Measurements from ENCODE around the gene RXRA.

DNA sequence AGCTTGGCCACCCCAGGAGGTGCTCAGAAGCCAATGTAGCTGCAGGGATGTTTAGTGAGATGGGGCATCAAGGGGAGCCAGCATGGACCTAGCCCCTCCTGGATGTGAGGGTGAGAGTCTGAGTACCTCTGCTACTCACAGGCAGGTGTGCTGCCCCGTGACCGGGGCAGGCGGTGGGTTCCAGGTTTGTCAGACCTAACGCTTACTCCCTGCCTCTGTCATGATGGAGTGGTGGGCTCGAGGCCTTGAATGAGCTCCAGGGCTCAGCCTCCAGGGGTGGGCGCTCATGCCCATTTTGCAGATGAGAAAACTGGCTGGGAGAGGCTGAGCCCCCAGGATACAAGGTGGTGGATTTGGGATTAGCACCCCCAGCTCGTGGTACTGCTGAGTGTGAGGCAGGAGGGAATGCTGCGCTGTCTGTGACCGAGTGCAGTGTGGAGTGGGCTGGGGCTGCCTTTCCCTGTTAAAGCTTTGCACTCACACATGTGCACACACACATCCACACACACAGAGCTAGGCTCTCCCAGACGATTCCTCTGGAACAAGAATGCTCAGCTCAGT is 1.5 kb downstream of the RXRA start:
- TF ChIP-seq, protein P1, sequence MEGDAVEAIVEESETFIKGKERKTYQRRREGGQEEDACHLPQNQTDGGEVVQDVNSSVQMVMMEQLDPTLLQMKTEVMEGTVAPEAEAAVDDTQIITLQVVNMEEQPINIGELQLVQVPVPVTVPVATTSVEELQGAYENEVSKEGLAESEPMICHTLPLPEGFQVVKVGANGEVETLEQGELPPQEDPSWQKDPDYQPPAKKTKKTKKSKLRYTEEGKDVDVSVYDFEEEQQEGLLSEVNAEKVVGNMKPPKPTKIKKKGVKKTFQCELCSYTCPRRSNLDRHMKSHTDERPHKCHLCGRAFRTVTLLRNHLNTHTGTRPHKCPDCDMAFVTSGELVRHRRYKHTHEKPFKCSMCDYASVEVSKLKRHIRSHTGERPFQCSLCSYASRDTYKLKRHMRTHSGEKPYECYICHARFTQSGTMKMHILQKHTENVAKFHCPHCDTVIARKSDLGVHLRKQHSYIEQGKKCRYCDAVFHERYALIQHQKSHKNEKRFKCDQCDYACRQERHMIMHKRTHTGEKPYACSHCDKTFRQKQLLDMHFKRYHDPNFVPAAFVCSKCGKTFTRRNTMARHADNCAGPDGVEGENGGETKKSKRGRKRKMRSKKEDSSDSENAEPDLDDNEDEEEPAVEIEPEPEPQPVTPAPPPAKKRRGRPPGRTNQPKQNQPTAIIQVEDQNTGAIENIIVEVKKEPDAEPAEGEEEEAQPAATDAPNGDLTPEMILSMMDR (conservative IDR thresholded peaks at IDR 0.05; ENCODE audit: low read depth, low read length): no peak
- TF ChIP-seq MAFK (IDR thresholded peaks at IDR 0.05; ENCODE audit: low read depth, low read length): no peak
- no peak for TF ChIP-seq POLR2A (IDR thresholded peaks at IDR 0.05; ENCODE audit: low read depth, low read length)
- TF ChIP-seq USF2 (IDR thresholded peaks at IDR 0.05; ENCODE audit: low read depth, low read length): no peak
- no peak for TF ChIP-seq CEBPB (IDR thresholded peaks at IDR 0.05; ENCODE audit: low read depth, low read length)
